IPS-18a (cell line): ENCODE data around the gene ITCH.

Experiments used
- H3K27ac ChIP-seq: one replicate; pipeline ENCODE4 v1.5.1; 2013; ENCODE audit warnings: low read length
- H3K27me3 ChIP-seq: one replicate; pipeline ENCODE4 v1.6.1; 2013; ENCODE audit warnings: mild to moderate bottlenecking, low read length; ENCODE audit not compliant: control insufficient read depth, insufficient read depth
- H3K36me3 ChIP-seq: one replicate; pipeline ENCODE4 v1.6.1; 2013; ENCODE audit warnings: low read depth, low read length; ENCODE audit not compliant: control insufficient read depth
- H3K4me1 ChIP-seq: one replicate; pipeline ENCODE4 v1.6.1; 2013; ENCODE audit warnings: low read depth, low read length; ENCODE audit not compliant: control insufficient read depth
- H3K4me3 ChIP-seq: one replicate; pipeline ENCODE4 v1.5.1; 2013; ENCODE audit warnings: low read length
- H3K9ac ChIP-seq: one replicate; pipeline ENCODE4 v1.6.1; 2013; ENCODE audit warnings: mild to moderate bottlenecking, low read length, moderate library complexity
- H3K9me3 ChIP-seq: one replicate; pipeline ENCODE4 v1.6.1; 2013; ENCODE audit warnings: low read depth, low read length; ENCODE audit not compliant: control insufficient read depth

Gene ITCH

DNA sequence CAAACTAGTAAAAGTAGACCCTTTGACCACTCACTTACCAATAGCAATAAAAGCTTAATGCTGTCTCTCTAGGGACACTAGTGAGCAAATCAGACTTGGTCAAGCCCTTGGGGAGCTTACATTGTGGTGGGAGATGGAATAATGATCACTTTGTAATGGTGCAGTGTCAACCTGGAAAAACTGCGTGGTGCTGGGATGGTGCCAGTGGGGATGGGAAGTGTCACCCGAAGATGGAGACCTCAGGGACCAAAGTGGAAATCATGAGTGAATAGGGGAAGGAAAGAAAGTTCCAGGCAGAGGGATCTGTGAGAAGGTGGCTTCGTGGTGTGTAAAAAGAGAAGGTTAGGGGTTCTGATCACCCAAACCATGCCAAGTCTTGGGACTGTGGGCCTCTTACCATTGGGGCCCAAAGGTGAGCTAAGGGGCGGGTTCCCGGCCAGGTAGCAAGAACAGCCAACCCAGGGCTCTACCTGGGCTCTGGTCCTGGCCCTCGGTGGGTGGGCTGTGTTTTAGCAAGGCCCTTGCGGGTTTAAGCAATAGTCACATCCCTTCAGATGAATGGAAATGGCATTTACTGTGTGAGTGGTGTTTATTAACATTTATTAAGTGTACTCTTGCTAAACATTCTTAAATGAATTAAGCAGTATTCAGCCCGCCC, 168.7 kb downstream of the ITCH start:
- no peaks in the 10 kb centered on the region for H3K9me3 ChIP-seq
- H3K27ac ChIP-seq: no peak overlapping the region
- H3K36me3 ChIP-seq: peaks cover 65% of the 10 kb centered on the region
- H3K4me1 ChIP-seq: no peaks in the 10 kb centered on the region
- H3K27me3 ChIP-seq: no peaks in the 10 kb centered on the region
- H3K9ac ChIP-seq: no peak overlapping the region
- no peak overlapping the region for H3K4me3 ChIP-seq

DNA sequence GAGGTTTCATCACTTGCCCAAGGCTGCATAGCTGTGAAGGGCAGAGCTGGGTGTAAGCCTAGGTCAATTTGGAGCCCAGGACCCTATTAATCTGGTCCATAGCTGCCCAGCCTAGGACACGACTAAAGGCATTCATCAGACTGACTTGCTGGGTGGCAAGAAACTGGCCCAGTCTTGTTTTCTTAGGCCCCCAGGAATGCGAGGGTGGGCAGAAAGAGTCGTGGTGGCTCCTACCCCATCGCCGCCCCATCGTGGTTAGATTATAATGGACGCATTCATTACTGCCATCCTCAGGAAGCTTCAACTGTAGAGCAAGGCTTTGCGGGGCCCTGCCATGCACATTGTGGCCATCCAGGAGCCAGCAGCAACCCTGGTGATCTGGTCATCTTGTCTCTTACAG, 169.2 kb downstream of the ITCH start:
- Histone ChIP-seq H3K36me3 (peaks cover 59% of the 10 kb centered on the region), H3K9ac (no peak overlapping the region), H3K4me1 (no peaks in the 10 kb centered on the region), H3K27me3 (no peaks in the 10 kb centered on the region), H3K27ac (no peak overlapping the region), H3K4me3 (no peak overlapping the region), H3K9me3 (no peaks in the 10 kb centered on the region)

- no peaks in the 10 kb centered on the region for H3K9me3 ChIP-seq
- H3K27ac ChIP-seq: no peak overlapping the region
- no peak overlapping the region for H3K9ac ChIP-seq
- no peaks in the 10 kb centered on the region for H3K4me1 ChIP-seq
- peaks cover 55% of the 10 kb centered on the region for H3K36me3 ChIP-seq
- H3K4me3 ChIP-seq: no peak overlapping the region
- no peaks in the 10 kb centered on the region for H3K27me3 ChIP-seq
Measured at GRCh38 chr20:34532756-34533155, 169.7 kb downstream of the ITCH start.

DNA sequence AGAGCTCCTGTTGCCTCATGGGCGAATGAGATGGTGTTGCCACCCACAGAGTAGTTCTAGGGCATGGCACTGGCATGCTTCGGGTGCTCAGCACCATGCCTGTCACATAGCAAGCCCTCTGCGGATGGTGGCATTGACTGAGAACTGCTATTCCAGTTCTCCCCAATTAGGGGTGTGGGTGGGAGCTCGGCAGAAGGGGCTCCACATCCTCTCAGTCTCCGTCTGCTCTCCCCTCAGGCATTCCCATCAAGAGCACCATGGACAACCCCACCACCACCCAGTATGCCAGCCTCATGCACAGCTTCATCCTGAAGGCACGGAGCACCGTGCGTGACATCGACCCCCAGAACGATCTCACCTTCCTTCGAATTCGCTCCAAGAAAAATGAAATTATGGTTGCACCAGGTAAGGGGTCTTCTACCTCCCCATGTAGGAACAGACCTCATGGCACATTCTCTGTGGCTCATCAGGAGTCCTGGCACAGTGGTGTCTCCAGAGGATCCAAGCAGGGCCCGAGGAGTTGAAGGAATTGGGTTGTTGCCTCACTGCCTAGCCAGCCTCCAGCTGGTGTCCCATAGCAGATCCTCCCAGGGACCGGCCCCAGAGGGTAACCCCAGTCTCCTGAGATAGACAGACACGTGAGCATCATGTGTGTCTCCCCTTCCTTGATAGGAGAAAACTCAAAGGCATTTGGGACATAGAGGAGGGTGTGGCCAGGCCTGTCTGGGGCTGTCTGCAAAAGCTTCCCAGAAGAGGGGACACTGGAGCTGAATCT, 171.5 kb downstream of the ITCH start:
- peaks cover 43% of the 10 kb centered on the region for H3K36me3 ChIP-seq
- H3K9ac ChIP-seq: no peak overlapping the region
- no peak overlapping the region for H3K4me3 ChIP-seq
- H3K4me1 ChIP-seq: no peaks in the 10 kb centered on the region
- no peaks in the 10 kb centered on the region for H3K27me3 ChIP-seq
- no peaks in the 10 kb centered on the region for H3K9me3 ChIP-seq
- no peak overlapping the region for H3K27ac ChIP-seq

GRCh38 chr20:34535301-34535840, 172.3 kb downstream of the ITCH start:
- Histone ChIP-seq H3K9me3 (no peaks in the 10 kb centered on the region), H3K36me3 (peaks cover 42% of the 10 kb centered on the region), H3K27ac (no peak overlapping the region), H3K9ac (no peak overlapping the region), H3K4me1 (no peaks in the 10 kb centered on the region), H3K27me3 (no peaks in the 10 kb centered on the region), H3K4me3 (no peak overlapping the region)

DNA sequence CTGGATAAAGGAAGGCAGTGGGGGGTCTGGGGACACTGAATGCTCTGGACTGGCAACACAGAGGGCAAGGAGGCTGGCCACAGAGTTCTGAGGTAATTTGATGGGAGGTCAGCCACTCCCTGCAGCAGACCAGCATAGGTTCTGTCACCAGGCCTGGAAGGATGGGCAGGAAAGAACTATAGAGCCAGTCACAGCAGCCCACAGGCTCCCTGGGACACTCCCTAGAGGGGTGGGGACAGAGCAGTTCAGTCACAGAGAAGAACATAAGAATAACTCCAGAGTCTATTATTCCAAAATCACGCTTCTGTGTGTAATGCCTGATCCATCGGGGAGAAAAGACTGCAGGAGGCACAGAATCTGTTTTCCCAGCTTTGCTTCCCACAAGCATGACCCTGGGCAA, 172.8 kb downstream of the ITCH start:
- Histone ChIP-seq H3K9ac (no peak overlapping the region), H3K4me3 (no peak overlapping the region), H3K36me3 (peaks cover 42% of the 10 kb centered on the region), H3K9me3 (no peaks in the 10 kb centered on the region), H3K27ac (no peak overlapping the region), H3K4me1 (no peaks in the 10 kb centered on the region), H3K27me3 (no peaks in the 10 kb centered on the region)

DNA sequence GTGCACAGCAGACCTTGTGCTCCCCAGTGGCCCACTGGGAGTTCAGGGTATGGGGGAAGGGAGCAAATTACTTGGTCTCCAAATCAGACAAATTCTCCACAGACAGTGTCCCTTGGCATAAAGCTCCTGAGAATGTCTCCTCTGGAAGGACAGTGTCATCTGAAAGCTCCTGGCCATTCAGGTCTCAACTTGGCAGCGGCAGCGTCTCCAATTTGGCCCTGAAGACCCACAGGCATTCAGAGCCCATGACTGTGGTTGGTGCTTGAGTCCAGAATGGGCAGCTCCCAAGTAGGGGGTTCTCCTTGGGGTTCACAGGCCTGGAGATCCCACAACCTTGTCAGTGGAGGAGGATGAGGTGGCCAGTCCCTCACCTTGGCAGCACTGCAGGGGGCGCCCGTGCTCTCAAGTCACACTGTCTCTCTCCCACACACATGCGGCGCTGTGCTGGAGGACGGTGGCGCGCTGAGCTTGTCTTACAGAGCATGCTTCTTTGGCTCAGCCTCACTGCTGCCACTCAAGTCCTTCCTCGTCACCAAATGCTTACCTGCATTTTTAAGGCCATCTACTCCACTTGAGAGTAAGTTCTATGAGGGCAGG, 173.8 kb downstream of the ITCH start:
- no peak overlapping the region for H3K4me3 ChIP-seq
- no peaks in the 10 kb centered on the region for H3K9me3 ChIP-seq
- no peak overlapping the region for H3K27ac ChIP-seq
- H3K4me1 ChIP-seq: no peaks in the 10 kb centered on the region
- no peaks in the 10 kb centered on the region for H3K27me3 ChIP-seq
- no peak overlapping the region for H3K9ac ChIP-seq
- peaks cover 49% of the 10 kb centered on the region for H3K36me3 ChIP-seq

DNA sequence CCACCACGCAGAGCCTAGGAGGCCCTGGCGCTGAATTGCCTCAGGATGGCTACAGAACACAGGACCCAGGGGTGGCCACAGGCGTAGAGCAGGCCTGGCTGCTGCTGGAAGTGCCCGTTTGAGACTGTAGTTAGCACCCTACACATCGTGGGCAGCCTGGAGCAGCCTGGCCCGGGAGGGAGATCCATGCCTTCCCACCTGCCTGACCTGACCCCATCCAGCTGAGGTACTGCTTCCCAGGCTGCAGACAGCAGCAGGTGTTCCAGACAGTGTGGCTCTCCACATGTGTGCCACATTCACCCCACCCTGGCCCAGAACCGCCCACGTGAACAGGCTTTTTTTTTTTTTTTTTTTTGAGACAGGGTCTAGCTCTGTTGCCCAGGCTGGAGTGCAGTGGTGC, 174.6 kb downstream of the ITCH start:
- no peak overlapping the region for H3K4me3 ChIP-seq
- H3K9ac ChIP-seq: no peak overlapping the region
- peaks cover 46% of the 10 kb centered on the region for H3K36me3 ChIP-seq
- no peak overlapping the region for H3K27ac ChIP-seq
- H3K27me3 ChIP-seq: no peaks in the 10 kb centered on the region
- H3K9me3 ChIP-seq: no peaks in the 10 kb centered on the region
- no peaks in the 10 kb centered on the region for H3K4me1 ChIP-seq

DNA sequence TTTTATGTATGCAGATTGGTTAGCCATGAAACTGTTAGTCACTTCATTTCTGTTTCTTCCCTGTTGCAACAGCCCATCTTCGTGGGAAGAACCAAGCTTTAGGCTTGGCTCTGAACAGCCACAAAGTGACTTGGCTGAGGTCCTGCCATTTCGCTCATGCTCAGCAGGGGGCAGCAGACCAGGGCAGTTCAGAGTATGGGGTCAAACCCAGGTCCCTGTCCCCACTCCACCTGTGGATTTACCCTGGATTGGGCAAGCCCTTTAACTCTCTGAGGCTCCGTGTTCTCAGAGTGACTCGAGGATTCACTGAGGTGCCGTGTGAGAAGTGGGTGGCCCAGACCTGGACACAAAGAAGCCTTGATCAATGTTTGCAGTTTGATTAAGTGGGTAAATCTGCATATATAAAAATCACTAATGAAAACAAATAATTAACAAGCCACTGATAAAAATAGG, 175.6 kb downstream of the ITCH start:
- Histone ChIP-seq H3K36me3 (peaks cover 41% of the 10 kb centered on the region), H3K27me3 (no peaks in the 10 kb centered on the region), H3K9me3 (no peaks in the 10 kb centered on the region), H3K9ac (no peak overlapping the region), H3K27ac (no peak overlapping the region), H3K4me3 (no peak overlapping the region), H3K4me1 (no peaks in the 10 kb centered on the region)

- no peaks in the 10 kb centered on the region for H3K27me3 ChIP-seq
- peaks cover 33% of the 10 kb centered on the region for H3K36me3 ChIP-seq
- no peaks in the 10 kb centered on the region for H3K4me1 ChIP-seq
- H3K4me3 ChIP-seq: no peak overlapping the region
- no peak overlapping the region for H3K9ac ChIP-seq
- no peak overlapping the region for H3K27ac ChIP-seq
- no peaks in the 10 kb centered on the region for H3K9me3 ChIP-seq
Measured at GRCh38 chr20:34539756-34540155, 176.7 kb downstream of the ITCH start.

DNA sequence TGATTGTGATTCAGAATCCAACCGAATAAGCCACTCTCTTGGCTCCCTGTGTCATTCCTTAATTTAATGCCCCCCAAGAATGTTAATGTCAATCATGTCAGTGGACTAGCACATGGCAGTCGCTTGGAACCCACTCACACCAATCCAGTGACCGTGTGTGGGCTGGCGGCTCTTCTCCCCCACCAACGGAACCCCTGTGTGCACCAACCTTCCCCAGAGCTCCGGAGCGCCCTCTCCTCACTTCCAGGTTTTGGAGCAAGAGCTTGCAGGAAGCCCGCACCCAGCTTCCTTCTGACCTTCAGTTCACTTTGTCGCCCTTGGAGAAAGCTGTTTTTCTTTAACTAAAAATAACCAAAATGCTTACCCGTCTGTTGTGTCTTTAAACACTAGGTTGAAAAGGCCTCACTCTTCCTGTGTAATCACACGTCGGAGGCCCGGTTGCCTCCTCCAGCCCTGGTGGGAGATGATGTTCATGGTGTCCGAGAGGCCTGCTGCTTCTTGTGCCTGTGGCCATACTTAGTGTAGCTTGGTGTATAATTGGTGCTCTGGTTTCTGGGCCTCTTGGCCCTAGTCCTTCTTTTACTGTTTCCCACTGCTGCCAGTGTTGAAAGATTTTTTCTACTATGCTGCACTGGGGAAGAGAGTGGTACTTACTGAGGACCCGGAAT, 177.7 kb downstream of the ITCH start:
- peaks cover 24% of the 10 kb centered on the region for H3K36me3 ChIP-seq
- H3K9ac ChIP-seq: no peak overlapping the region
- H3K9me3 ChIP-seq: no peaks in the 10 kb centered on the region
- no peak overlapping the region for H3K4me3 ChIP-seq
- no peak overlapping the region for H3K27ac ChIP-seq
- H3K27me3 ChIP-seq: peaks cover 8% of the 10 kb centered on the region
- no peaks in the 10 kb centered on the region for H3K4me1 ChIP-seq
